Sigmoid colon (tissue), 7 donors: ENCODE measurements around the gene PPM1L. TPM values are rescaled to one million over a fixed set of nuclear protein-coding genes. Genes with fewer than 3 reads are reported as not detected.

Experiments
- DNase-seq: peaks from one replicate; pipeline ENCODE4 v3.0.0-alpha.2; 2019
- H3K27ac ChIP-seq, 4 donors: fragments of 200-600 bp; sonication (generic); one replicate each; pipeline ENCODE4 v1.5.1; 2016 to 2019; ENCODE audit warnings: mild to moderate bottlenecking in 1 of 4
- H3K27me3 ChIP-seq, 3 donors: fragments of 200-600 bp; sonication (generic); one replicate each; pipeline ENCODE4 v1.5.1; 2019; ENCODE audit warnings: mild to moderate bottlenecking in 1 of 3
- H3K36me3 ChIP-seq, 4 donors: fragments of 200-600 bp; sonication (generic); one replicate each; pipeline ENCODE4 v1.5.1; 2016 to 2019
- H3K4me1 ChIP-seq, 4 donors: fragments of 200-600 bp; sonication (generic); one replicate each; pipeline ENCODE4 v1.5.1; 2017 to 2019
- H3K4me3 ChIP-seq, 4 donors: fragments of 200-600 bp; sonication (generic); one replicate each; pipeline ENCODE4 v1.5.1; 2017 to 2019; ENCODE audit warnings: mild to moderate bottlenecking in 2 of 4, moderate library complexity in 1 of 4
- H3K9me3 ChIP-seq, 4 donors: fragments of 200-600 bp in 3 of 4; sonication (generic) in 3 of 4; one replicate each; pipeline versions ENCODE4 v1.5.1 to v1.6.1; 2013 to 2019
- EP300 ChIP-seq, 4 donors: sonication (generic); formaldehyde crosslinking; IDR thresholded peaks; one replicate each; pipeline ENCODE4 v1.6.1; 2017; ENCODE audit warnings: antibody characterized with exemption in 4 of 4
- POLR2A ChIP-seq, 2 donors: fragments of 450-650 bp; IDR thresholded peaks; one replicate each; pipeline ENCODE4 v1.6.1; 2016; ENCODE audit warnings: antibody characterized with exemption in 2 of 2, mild to moderate bottlenecking in 2 of 2, moderate library complexity in 2 of 2
- POLR2AphosphoS5 ChIP-seq, 4 donors: sonication (generic); formaldehyde crosslinking; IDR thresholded peaks; one replicate each; pipeline ENCODE4 v1.6.1; 2017; ENCODE audit warnings: antibody characterized with exemption in 4 of 4
- WGBS, 2 donors: extraction: QIAGEN DNeasy Blood & Tissue Kit; methylation state at CpG; one replicate each; pipeline ENCODE4 v1.1.7; 2013; 5-methylcytosine and 5-hydroxymethylcytosine counted together
- intact Hi-C: fragments of 100-400 bp; cut with DNase I; formaldehyde crosslinking; loops from one replicate; pipeline ENCODE4 v1.15.1; 2023
- polyA plus RNA-seq, 3 donors: library from polyadenylated mRNA; stranded (reverse); fragments of 200-250 nt; gene quantifications; one replicate each; pipeline ENCODE4 v1.2.3, GENCODE V29; 2013
- total RNA-seq, 4 donors: library from RNA; depleted of rRNA; stranded (reverse); fragments of >200 nt; gene quantifications; one replicate each; pipeline ENCODE4 v1.1.0, GENCODE V29; 2016
- TF ChIP-seq, protein P1 (sequence below), 4 experiments: fragments of 450-650 bp in 3 of 4; fragments of 200-600 bp in 1 of 4; IDR thresholded peaks; one replicate each; pipeline ENCODE4 v1.5.1; 2016 to 2019; ENCODE audit warnings: antibody characterized with exemption in 4 of 4, mild to moderate bottlenecking in 3 of 4, moderate library complexity in 2 of 4
- donor health status: healthy with polysubstance abuse.
- donor health status: Bipolar disorder and iron deficiency.
- donor health status: healthy.

The PPM1L gene
- total and polyA plus RNA-seq, 7 donors, result 1.2 to 50.2 (median 33.2) TPM

DNA sequence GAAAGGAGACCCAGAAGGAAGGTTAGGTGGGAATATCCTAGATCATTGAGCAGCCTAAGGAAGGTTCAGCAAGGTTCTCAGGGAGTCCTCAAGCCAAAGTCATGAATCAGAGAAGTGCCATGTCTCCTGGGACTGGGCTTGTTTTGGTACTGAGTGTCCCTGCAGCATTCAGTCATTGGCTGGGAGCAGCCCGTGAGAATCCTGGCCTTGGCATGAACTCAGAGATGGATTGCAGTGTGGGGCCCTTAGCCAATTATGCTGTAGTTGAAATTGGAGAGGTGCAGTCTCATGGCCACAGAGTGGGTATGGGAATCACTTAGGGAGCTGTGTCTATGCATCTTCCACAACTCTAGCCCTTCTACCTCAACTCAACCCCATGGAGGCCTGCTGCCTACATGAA, 17.0 kb upstream of the PPM1L start:
- Histone ChIP-seq H3K36me3 (no peaks in the 10 kb centered on the region), H3K27me3 (no peaks in the 10 kb centered on the region), H3K27ac (no peak overlapping the region), H3K9me3 (no peaks in the 10 kb centered on the region), H3K4me1 (no peaks in the 10 kb centered on the region), H3K4me3 (no peak overlapping the region)
- no peak for DNase-seq
- intact Hi-C loops, result no loop called here
- WGBS, 2 donors, result 52 to 68% methylated on average over 1 of the region's 1 CpG
- TF ChIP-seq POLR2AphosphoS5 (IDR thresholded peaks at IDR 0.05) (no peak), EP300 (IDR thresholded peaks at IDR 0.05) (no peak), POLR2A (IDR thresholded peaks at IDR 0.05) (no peak)
- TF ChIP-seq, protein P1, sequence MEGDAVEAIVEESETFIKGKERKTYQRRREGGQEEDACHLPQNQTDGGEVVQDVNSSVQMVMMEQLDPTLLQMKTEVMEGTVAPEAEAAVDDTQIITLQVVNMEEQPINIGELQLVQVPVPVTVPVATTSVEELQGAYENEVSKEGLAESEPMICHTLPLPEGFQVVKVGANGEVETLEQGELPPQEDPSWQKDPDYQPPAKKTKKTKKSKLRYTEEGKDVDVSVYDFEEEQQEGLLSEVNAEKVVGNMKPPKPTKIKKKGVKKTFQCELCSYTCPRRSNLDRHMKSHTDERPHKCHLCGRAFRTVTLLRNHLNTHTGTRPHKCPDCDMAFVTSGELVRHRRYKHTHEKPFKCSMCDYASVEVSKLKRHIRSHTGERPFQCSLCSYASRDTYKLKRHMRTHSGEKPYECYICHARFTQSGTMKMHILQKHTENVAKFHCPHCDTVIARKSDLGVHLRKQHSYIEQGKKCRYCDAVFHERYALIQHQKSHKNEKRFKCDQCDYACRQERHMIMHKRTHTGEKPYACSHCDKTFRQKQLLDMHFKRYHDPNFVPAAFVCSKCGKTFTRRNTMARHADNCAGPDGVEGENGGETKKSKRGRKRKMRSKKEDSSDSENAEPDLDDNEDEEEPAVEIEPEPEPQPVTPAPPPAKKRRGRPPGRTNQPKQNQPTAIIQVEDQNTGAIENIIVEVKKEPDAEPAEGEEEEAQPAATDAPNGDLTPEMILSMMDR (IDR thresholded peaks at IDR 0.05), result no peak

DNA sequence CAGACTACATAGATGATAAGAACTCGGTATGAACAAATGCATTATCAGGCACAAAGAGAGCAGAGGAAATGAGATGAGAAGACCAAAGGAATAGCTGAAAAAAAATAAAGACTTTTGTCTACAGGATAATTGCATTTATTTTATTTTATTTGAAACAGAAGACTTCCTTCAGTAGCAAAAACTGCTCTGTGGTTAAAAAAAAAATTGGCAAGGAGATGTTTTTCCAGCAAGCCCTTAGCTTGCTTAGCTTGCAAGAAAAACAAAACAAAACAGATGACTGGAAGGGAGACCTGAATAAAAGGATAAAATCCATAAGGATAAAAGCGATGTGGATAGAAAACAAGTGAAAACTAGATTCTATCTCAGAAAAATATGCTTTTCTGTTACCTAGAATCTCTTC, 9.1 kb upstream of the PPM1L start:
- no peaks in the 10 kb centered on the region for H3K36me3 ChIP-seq
- no peak overlapping the region for H3K4me3 ChIP-seq
- DNase-seq, result no peak
- TF ChIP-seq, protein P1 (IDR thresholded peaks at IDR 0.05), result no peak
- TF ChIP-seq EP300 (IDR thresholded peaks at IDR 0.05) (no peak), POLR2A (IDR thresholded peaks at IDR 0.05) (no peak), POLR2AphosphoS5 (IDR thresholded peaks at IDR 0.05) (no peak)
- H3K4me1 ChIP-seq, result peaks cover 0 to 20% (median 7%) of the 10 kb centered on the region in 4 donors
- intact Hi-C loops, result no loop called here
- no peaks in the 10 kb centered on the region for H3K9me3 ChIP-seq
- no peaks in the 10 kb centered on the region for H3K27me3 ChIP-seq
- H3K27ac ChIP-seq, result no peak overlapping the region
- 74 to 82% methylated on average over 2 of the region's 2 CpGs for WGBS, 2 donors

DNA sequence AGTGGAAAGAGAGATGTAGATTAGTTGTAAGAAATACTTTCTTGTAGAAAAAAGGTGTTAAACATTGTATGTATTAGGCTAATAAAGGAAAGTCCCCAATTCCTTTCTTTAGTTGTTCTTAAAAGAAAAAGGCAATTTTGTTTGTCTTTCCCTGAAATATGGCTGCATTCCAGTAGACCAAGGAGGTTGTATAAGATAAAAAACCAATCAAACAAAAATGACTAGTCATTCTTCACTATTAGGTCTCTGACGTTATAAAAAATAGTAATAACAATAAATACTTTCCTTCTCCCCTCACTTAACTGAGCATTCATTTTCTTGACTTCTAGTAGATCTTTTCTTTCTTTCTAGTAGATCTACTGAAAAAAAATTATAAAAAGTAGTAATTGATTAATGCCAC, 8.6 kb upstream of the PPM1L start:
- Histone ChIP-seq H3K36me3 (no peaks in the 10 kb centered on the region), H3K4me1 (peaks cover 0 to 20% (median 7%) of the 10 kb centered on the region in 4 donors), H3K27me3 (no peaks in the 10 kb centered on the region), H3K9me3 (no peaks in the 10 kb centered on the region), H3K27ac (no peak overlapping the region), H3K4me3 (no peak overlapping the region)
- TF ChIP-seq EP300 (IDR thresholded peaks at IDR 0.05) (no peak), POLR2AphosphoS5 (IDR thresholded peaks at IDR 0.05) (no peak), POLR2A (IDR thresholded peaks at IDR 0.05) (no peak)
- TF ChIP-seq, protein P1 (IDR thresholded peaks at IDR 0.05), result no peak
- intact Hi-C loops, result no loop called here
- WGBS, 2 donors, result 30 to 52% methylated on average over 1 of the region's 1 CpG
- DNase-seq, result no peak

DNA sequence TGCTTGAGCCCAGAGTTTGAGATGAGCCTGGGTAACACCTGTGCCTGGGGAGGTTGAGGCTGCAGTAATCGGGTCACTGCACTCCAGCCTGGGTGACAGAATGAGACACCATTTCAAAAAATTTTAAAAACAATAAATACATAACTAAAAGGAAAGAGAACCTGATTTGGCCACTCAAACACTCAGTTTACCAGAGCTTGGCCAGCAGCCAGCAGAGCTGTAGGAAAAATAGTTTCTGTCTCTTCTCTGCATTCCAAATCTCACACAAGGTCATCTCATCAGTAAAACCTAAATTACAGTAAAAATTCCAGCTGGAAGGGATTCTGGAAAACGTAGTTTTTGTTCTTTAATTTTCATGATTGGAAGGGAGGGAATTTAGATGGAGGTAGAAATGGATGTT, 7.8 kb upstream of the PPM1L start:
- TF ChIP-seq, protein P1 (IDR thresholded peaks at IDR 0.05), result no peak
- no peak for TF ChIP-seq POLR2A (IDR thresholded peaks at IDR 0.05)
- no peak for TF ChIP-seq POLR2AphosphoS5 (IDR thresholded peaks at IDR 0.05)
- TF ChIP-seq EP300 (IDR thresholded peaks at IDR 0.05), result no peak
- Histone ChIP-seq H3K4me3 (no peak overlapping the region), H3K4me1 (peaks cover 0 to 20% (median 7%) of the 10 kb centered on the region in 4 donors), H3K27ac (no peak overlapping the region), H3K27me3 (no peaks in the 10 kb centered on the region), H3K9me3 (no peaks in the 10 kb centered on the region), H3K36me3 (no peaks in the 10 kb centered on the region)
- no peak for DNase-seq
- intact Hi-C loops, result no loop called here
- 75 to 76% methylated on average over 2 of the region's 2 CpGs for whole genome bisulfite sequencing, 2 donors

DNA sequence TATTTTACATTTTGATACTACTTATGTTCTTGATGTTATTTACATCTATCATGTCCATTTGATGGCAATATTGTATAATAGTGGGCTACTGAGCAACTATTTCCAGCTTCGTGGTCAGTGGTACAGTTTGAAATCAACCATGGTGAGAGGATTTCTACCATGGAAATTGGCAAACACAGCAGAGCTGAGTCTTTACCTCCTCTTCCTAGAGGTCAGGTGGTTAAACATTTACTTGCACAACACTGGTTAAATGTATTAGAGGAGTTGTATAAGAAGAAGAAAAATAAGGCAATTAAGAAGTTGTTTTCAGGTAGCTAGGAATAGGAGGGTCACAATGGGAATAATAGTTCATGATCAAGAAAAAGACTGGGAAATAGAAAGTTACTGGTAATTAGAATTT, 7.2 kb upstream of the PPM1L start:
- Histone ChIP-seq H3K36me3 (no peaks in the 10 kb centered on the region), H3K27ac (no peak overlapping the region), H3K4me1 (peaks cover 0 to 23% (median 11%) of the 10 kb centered on the region in 4 donors), H3K27me3 (no peaks in the 10 kb centered on the region), H3K4me3 (no peak overlapping the region), H3K9me3 (no peaks in the 10 kb centered on the region)
- TF ChIP-seq POLR2A (IDR thresholded peaks at IDR 0.05), result no peak
- TF ChIP-seq, protein P1 (IDR thresholded peaks at IDR 0.05), result no peak
- TF ChIP-seq EP300 (IDR thresholded peaks at IDR 0.05), result no peak
- no peak for TF ChIP-seq POLR2AphosphoS5 (IDR thresholded peaks at IDR 0.05)
- 69 to 88% methylated on average over 1 of the region's 1 CpG for WGBS, 2 donors
- DNase-seq, result no peak
- intact Hi-C loops, result no loop called here
